HG03575 (cell line): ENCODE measurements around the gene CNTNAP2.

ENCODE experiments used
- ATAC-seq: cut with Tn5 transposase; IDR thresholded peaks from one replicate; pipeline ENCODE4 v1.9.1; 2021; ENCODE audit not compliant: unreplicated experiment, insufficient number of reproducible peaks, low FRiP score; ENCODE audit errors: extremely low read depth

Gene CNTNAP2

DNA sequence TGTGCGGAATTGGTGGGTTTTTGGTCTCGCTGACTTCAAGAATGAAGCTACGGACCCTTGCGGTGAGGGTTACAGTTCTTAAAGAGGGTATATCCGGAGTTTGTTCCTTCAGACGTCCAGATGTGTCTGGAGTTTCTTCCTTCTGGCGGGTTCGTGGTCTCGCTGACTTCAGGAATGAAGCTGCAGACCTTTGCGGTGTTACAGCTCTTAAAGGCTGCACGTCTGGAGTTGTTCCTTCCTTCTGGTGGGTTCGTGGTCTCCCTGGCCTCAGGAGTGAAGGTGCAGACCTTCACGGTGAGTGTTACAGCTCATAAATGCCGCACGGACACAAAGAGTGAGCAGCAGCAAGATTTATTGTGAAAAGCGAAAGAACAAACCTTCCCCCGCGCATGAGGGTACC, 670.7 kb downstream of the CNTNAP2 start:
- no peak for ATAC-seq

GRCh38 chr7:146788008-146788407, 671.4 kb downstream of the CNTNAP2 start:
- ATAC-seq, result no peak

DNA sequence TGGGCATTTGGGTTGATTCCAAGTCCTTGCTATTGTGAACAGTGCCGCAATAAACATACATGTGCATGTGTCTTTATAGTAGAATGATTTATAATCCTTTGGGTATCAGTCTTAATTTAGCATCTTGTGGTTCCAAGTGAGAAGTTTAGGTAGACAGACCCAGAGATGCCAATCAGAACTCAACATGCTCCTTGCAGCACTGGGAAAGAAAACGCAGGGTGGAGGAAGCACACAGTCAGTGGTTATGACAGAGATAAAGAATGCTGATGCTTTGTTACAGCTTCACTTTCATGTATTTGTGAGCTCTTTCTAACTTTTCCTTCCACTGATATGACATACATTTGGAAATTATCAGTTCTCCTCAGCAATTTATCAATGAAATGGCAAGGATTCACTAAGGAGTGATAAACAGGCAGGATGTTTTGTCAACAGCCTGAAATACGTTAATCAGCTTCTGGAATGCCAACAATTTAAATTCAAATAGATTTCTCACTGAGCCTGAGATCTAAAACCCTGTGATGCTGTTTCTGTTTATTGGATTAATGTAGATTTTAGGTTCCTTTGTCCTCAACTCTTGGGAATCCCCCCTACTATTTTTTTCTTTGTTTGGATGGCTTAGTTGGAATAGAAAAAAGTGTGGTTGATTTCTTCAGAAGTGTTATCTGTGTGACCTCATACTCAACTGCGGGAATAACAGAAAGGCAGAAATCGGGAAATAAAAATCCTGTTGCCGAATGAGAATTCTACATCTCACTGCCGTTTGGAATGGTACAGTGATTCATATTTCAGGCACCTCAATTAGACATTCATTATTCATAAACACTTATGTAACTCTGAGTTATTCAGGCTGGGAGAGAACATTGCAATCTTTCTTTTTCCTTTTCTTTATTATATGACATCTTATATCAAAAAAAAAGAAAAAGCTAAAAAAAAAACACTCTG, 675.0 kb downstream of the CNTNAP2 start:
- ATAC-seq, result no peak

DNA sequence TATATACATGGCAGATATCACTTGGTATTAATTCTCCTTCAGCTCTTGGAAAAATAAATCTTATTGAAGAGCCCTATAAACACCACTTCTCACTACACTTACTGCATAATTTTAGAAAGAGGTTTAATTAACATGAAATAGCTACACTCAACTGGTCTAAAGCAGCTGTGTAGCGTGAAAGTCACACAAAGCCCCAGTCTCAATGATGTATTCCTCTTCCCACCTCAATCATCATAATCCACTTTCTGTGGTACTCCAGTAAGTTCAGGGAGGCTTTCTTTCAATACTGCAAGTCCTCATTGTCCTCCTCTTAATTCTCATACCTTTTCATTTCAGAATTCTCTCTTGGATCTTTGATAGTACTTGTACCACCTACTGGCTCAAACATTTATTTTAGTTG, 688.0 kb downstream of the CNTNAP2 start:
- no peak for ATAC-seq

- ATAC-seq, result no peak
These were observed 688.5 kb downstream of the CNTNAP2 start for GRCh38 chr7:146805082-146805481.

DNA sequence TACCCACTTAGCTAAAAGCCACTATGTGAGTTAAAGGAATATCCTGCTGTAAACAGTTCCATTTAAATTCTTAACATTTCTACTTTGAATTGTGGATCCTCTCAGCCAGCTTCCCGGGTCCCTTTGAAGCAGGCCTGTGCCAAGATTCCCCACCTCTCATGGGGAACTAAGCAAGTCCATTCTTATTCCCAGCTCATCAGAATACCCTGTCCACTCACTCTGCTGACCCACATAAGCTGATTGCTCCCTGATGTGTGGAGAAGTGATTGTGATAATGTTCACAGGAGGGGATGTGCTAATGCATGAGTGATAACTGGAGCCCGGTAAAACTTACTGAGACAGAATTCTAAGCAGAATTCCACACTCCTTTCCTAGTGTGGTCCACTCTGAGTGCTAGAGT, 709.7 kb downstream of the CNTNAP2 start:
- ATAC-seq, result no peak

- ATAC-seq, result no peak
These were observed 714.1 kb downstream of the CNTNAP2 start for GRCh38 chr7:146830686-146831085.

DNA sequence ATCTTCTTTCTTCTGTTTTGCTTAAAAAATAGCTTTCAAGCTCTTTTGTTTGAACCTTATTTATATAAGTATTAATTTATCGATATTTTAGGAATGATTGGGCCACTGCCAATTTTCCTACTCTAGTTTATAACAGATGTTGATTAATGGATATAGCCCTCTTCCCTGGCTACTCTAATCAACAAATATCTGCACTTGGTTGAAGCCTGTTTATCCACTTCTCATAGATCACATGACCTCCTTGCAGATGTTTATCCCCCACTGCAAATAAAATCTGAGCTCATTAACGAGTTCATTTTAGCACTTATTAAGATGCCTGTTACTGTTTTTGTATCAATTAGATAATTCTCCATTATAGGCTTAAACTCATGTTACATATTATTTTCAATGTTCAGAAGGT, 715.3 kb downstream of the CNTNAP2 start:
- no peak for ATAC-seq

DNA sequence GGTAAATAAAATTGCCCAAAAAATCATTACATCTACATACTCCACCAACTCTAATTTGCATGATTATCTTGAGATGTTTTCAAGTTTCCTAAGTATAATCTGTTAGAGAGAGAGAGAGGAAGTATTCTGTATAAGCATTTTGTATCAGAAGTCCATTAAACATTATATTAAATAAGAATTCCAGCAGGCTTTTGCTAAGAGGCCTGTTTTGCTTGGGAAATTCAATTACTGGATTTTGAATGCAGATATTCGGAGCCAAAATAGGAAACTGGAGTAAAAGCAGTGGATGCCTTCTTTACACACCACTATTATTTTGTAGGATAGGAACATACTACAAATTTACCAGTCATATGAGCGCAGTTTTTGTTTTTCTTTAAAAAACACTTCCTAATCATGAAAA, 727.8 kb downstream of the CNTNAP2 start:
- ATAC-seq, result no peak

DNA sequence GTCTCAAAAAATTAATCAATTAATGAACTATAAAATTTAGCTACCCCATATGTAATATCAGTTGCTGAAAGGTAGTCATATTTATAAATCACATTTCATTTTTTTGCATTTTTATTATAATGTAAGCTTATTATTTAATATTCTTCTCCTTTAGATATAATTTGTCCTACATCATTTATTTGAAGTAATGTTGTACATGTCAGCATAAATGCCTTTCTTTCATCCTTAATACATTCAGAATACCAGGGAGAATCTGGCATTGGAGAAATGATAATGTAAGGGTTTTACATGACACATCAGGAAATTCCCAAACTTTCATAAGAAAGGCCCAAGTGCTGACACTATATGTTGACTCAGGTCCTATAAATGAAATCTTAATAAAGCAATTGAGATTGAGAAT, 742.1 kb downstream of the CNTNAP2 start:
- no peak for ATAC-seq

- no peak for ATAC-seq
These were observed 745.1 kb downstream of the CNTNAP2 start for GRCh38 chr7:146861701-146862100.

DNA sequence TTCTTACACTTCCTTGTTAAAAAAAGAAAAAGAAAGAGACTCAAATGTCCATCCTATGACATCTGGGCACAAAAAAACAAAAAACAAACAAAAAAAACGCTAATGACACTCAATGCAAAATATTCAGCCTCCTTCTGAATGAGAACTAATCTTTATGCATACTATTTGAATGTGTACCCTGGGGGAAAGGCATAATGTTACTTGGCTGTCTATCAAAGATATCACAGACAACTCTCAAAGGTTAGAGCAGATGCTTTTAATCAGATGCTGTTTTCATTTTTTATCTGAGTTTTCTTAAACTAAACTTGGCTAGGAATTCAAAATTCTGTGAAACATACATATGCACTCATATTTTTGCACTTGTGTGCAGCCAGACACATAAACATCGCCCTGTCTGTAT, 745.8 kb downstream of the CNTNAP2 start:
- ATAC-seq, result no peak

- no peak for ATAC-seq
These were observed 748.0 kb downstream of the CNTNAP2 start for GRCh38 chr7:146864644-146865043.

DNA sequence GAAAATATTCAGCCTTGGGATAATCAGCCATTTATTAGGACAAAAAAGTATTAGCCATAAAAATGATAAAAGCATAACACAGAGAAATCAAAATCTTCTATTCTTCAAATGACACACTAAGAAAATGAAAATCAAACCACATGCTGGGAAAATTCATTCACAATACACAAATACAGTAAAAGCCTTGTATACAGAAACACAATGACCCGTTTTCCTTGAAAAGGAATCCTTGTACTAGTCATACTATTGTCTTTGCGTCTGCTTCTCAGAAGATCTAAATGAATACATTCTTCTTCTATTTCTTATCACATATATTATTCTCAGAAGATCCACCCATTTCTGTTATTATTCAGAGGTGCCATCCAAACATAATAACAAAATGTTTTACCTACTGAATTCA, 749.1 kb downstream of the CNTNAP2 start:
- ATAC-seq, result no peak

GRCh38 chr7:146874722-146875121, 758.1 kb downstream of the CNTNAP2 start:
- no peak for ATAC-seq

DNA sequence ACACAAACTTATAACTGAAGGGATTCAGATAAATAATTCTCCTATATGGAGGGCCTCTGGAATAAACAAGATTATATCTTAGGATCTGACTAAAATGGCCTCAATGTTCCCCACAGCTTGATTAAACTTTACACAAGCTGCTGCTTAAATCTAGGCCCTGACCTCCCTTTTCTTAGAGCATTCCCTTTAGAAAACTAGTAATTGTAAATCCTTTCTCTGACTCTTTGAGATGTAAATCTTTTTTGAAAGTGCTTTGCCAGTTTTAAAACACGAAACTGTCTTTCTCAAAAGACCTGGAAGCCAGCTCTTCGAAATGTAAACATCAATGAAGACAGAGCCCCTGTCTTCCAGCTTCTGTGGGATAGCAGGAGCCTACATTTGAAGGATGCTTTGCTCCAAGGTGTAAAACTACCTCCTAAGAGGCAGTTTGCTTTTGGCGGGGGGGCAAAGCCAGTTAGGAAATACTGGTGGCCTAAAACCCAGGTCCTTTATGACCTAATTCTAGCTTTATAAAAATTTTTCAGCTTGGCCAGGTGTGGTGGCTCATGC, 758.7 kb downstream of the CNTNAP2 start:
- ATAC-seq, result no peak

- ATAC-seq, result no peak
These were observed 759.4 kb downstream of the CNTNAP2 start for GRCh38 chr7:146875981-146876380.

- ATAC-seq, result no peak
These were observed 759.8 kb downstream of the CNTNAP2 start for GRCh38 chr7:146876411-146876810.

DNA sequence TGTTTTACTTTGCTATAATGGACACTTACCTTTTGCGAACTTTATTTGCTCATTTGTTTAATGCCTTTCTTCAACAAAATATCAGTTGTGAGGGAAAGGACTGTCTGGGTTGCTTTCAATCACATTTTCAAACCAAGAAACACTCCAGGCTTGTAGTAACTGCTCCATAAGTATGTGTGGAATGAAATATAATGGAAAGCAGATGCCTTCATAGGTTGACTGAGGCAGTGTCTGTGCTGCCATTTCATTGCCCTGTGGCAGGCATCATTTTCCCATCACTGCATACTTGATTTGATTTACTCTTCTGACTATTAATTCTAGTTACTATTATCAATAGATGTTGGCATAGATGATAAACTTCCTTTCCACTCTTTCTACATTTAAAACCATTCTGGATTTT, 762.3 kb downstream of the CNTNAP2 start:
- no peak for ATAC-seq

- no peak for ATAC-seq
These were observed 768.6 kb downstream of the CNTNAP2 start for GRCh38 chr7:146885231-146885630.
